AG10803 (cell line): ENCODE results near the gene LRP1B.
"Not testable (repeated sequence)": the region's sequence is repeated elsewhere in the genome, so short reads cannot be mapped to it uniquely, and the experiment has no call there.

Experiments used
- DNase-seq: peaks from one replicate; pipeline ENCODE4 v3.0.0; 2010; ENCODE audit warnings: low read depth
- H3K4me3 ChIP-seq: 2 replicates; pipeline ENCODE4 v1.5.1; 2011; ENCODE audit warnings: mild to moderate bottlenecking, low read length, control low read depth
- CTCF ChIP-seq: conservative IDR thresholded peaks from 2 replicates; pipeline ENCODE4 v1.5.1; 2011; ENCODE audit warnings: mild to moderate bottlenecking, low read length, control low read depth, inconsistent platforms

LRP1B gene

GRCh38 chr2:140662504-140662903 is 1468.3 kb downstream of the LRP1B start:
- DNase-seq: no peak
- no peak for TF ChIP-seq CTCF
- no peak overlapping the region for H3K4me3 ChIP-seq

- no peak overlapping the region for H3K4me3 ChIP-seq
- TF ChIP-seq CTCF: no peak
- no peak for DNase-seq
Measured at GRCh38 chr2:140658760-140659692, 1471.8 kb downstream of the LRP1B start.

DNA sequence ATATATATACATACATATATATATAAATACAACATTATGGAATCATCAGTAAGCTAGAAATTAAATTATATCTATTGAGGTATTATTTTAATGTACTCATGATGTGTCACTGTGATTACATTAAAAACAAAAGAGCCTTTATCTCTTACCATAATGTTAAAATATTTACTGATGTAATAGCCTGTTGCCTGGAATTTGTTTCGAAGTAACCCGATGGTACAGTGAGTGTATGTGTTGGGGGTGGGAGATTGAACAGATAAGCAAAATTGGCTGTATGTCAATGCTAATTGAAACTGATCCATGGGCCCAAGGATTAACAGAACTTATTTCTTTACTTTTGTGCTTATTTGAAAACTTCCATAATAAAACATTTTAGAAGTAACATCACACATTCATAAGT is 1473.2 kb downstream of the LRP1B start:
- DNase-seq: no peak
- TF ChIP-seq CTCF: no peak
- no peak overlapping the region for H3K4me3 ChIP-seq

DNA sequence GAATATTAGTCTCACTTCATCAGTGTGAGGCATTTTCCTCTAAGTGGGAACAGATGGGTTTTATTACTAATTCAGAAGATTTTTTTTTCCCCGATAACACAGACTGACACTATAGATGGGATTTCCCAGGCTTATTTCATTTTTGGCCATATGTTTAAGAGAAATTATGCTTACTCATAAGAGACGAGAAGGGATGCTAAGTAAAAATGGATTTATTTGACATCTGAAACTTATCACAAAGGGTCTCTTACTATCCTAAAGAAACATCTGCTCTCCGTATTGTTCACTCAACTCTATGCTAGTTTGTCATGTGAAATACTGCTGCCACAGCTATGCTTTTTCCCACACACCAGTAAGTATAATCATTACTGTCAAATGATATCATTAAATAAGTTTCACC is 1476.3 kb downstream of the LRP1B start:
- DNase-seq: no peak
- TF ChIP-seq CTCF: no peak
- no peak overlapping the region for H3K4me3 ChIP-seq

DNA sequence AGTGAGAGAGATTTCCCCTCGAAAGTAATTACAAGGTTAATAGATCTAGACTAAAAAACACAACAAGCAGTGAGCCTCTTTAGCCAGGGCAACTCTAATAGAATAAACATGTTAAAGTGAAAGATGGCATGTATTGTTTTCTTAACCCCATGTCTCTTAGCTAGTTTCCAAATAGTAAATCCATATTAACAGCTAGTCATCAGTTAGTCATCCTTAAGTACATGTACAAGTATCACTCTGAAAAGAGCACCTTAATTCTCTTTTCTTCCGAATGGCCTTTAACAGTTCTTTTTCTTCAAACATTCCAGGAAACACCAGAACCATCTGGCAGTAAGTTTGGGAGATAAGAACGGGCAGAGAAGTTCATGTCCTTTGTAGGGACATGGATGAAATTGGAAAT is 1480.0 kb downstream of the LRP1B start:
- no peak for DNase-seq
- H3K4me3 ChIP-seq: no peak overlapping the region
- no peak for TF ChIP-seq CTCF

GRCh38 chr2:140650134-140650533 is 1480.7 kb downstream of the LRP1B start:
- H3K4me3 ChIP-seq, DNase-seq: not testable (repeated sequence)

DNA sequence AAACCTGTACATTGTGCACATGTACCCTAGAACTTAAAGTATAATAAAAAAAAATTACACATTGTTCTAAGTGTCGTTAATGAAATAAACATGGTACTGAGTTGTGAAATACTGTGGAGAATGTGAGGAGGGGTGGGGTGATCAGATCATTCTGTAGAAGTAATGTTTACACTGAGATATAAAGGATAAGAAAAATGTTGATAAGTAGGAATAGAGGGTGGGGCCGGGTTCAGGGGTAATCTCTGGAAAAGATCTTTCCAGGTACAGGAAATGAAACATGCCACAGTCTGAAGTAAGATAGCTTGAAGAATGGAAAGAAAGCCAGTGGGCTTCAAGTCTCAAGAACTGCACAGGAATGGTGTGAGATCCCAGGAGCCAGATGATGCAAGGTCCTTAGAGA is 1482.4 kb downstream of the LRP1B start:
- H3K4me3 ChIP-seq: no peak overlapping the region
- DNase-seq: no peak
- TF ChIP-seq CTCF: no peak
